ENCODE measurements around the gene ASB14. TPM values are rescaled to one million over a fixed set of nuclear protein-coding genes. Genes with fewer than 3 reads are reported as not detected.

The ASB14 gene
- total and polyA plus RNA-seq, 3 donors from 2014 or later, result 0.06 to 1.2 TPM; not detected in 1

- Histone ChIP-seq H3K36me3 (ENCODE audit: low read depth, missing control alignments) (no peaks in the 10 kb centered on the region), H3K27me3 (no peaks in the 10 kb centered on the region), H3K9me3 (no peaks in the 10 kb centered on the region), H3K27ac (peak within 1 kb of the TSS; percentile 76 to 97), H3K4me3 (peak within 1 kb of the TSS; percentile 93 to 99), H3K4me1 (peaks cover 19% of the 10 kb centered on the region)
- intact Hi-C loops (cut with DNase I; ENCODE audit: low total_unique reads), result no loop called here
- peak; percentile 44 for TF ChIP-seq POLR2A (IDR thresholded peaks at IDR 0.05)
- no peak for TF ChIP-seq CTCF (IDR thresholded peaks at IDR 0.05)
- WGBS, 2 donors, result 0% methylated on average over 7 to 34 of the region's 71 CpGs
- peak; percentile 95 for DNase-seq
These were observed 65.1 kb downstream of the ASB14 start, which contains the start of gene APPL1 for GRCh38 chr3:57227204-57227929. APPL1 (plus strand) TSS chr3:57227729; CDS start chr3:57227884, 155 bp downstream.

GRCh38 chr3:57226176-57226575 lies 66.3 kb downstream of the ASB14 start:
- H3K27me3 ChIP-seq, result no peaks in the 10 kb centered on the region
- 16 to 32% methylated on average over 2 of the region's 2 CpGs for WGBS, 2 donors
- H3K36me3 ChIP-seq (ENCODE audit: low read depth, missing control alignments), result no peaks in the 10 kb centered on the region
- no peak overlapping the region for H3K4me3 ChIP-seq
- peaks cover 19% of the 10 kb centered on the region for H3K4me1 ChIP-seq
- no peak for DNase-seq
- TF ChIP-seq CTCF (IDR thresholded peaks at IDR 0.05), result no peak
- TF ChIP-seq POLR2A (IDR thresholded peaks at IDR 0.05), result no peak
- peak overlapping the region; percentile 76 to 97 for H3K27ac ChIP-seq
- no peaks in the 10 kb centered on the region for H3K9me3 ChIP-seq
- intact Hi-C loops (cut with DNase I; ENCODE audit: low total_unique reads), result no loop called here

- no peak for DNase-seq
- TF ChIP-seq CTCF (IDR thresholded peaks at IDR 0.05) (no peak), POLR2A (IDR thresholded peaks at IDR 0.05) (no peak)
- Histone ChIP-seq H3K27me3 (no peaks in the 10 kb centered on the region), H3K36me3 (ENCODE audit: low read depth, missing control alignments) (no peaks in the 10 kb centered on the region), H3K4me3 (no peak overlapping the region), H3K27ac (no peak overlapping the region), H3K9me3 (no peaks in the 10 kb centered on the region), H3K4me1 (peaks cover 8% of the 10 kb centered on the region)
- 66 to 79% methylated on average over 4 of the region's 4 CpGs for WGBS, 2 donors
- intact Hi-C loops (cut with DNase I; ENCODE audit: low total_unique reads), result no loop called here
These were observed 67.6 kb downstream of the ASB14 start for GRCh38 chr3:57224856-57225255.

- 61 to 73% methylated on average over 2 of the region's 2 CpGs for WGBS, 2 donors
- no peak for DNase-seq
- H3K27ac ChIP-seq, result no peak overlapping the region
- no peaks in the 10 kb centered on the region for H3K9me3 ChIP-seq
- intact Hi-C loops (cut with DNase I; ENCODE audit: low total_unique reads), result no loop called here
- no peaks in the 10 kb centered on the region for H3K27me3 ChIP-seq
- H3K4me1 ChIP-seq, result peaks cover 3% of the 10 kb centered on the region
- no peaks in the 10 kb centered on the region for H3K36me3 ChIP-seq (ENCODE audit: low read depth, missing control alignments)
- no peak overlapping the region for H3K4me3 ChIP-seq
- TF ChIP-seq CTCF (IDR thresholded peaks at IDR 0.05) (peak in 1 of 3 experiments; percentile 15), POLR2A (IDR thresholded peaks at IDR 0.05) (no peak)
These were observed 70.6 kb downstream of the ASB14 start for GRCh38 chr3:57221883-57222282.

Other genes with a start within 250 kb of the ASB14 start
- 10 to 100 TPM in 1 of 2 donors, 1 to 10 TPM in 1; 4.3 to 10.2 TPM for gene SPATA12, start 232.0 kb downstream of the ASB14 start, total RNA-seq
- 32.0 TPM for gene SPATA12, start 232.0 kb downstream of the ASB14 start, polyA plus RNA-seq (ENCODE audit: insufficient read depth, low read depth, low replicate concordance)
- gene IL17RD, start 127.3 kb downstream of the ASB14 start, total RNA-seq, result 10 to 100 TPM; 25.0 to 29.9 TPM
- gene IL17RD, start 127.3 kb downstream of the ASB14 start, polyA plus RNA-seq (ENCODE audit: insufficient read depth, low read depth, low replicate concordance), result 27.9 TPM
- 1 to 10 TPM; 7.9 to 9.1 TPM for gene HESX1, start 92.7 kb downstream of the ASB14 start, total RNA-seq
- 6.4 TPM for gene HESX1, start 92.7 kb downstream of the ASB14 start, polyA plus RNA-seq (ENCODE audit: insufficient read depth, low read depth, low replicate concordance)
- gene APPL1, start 65.0 kb downstream of the ASB14 start, total RNA-seq, result 10 to 100 TPM; 47.4 to 48.5 TPM
- 26.6 TPM for gene APPL1, start 65.0 kb downstream of the ASB14 start, polyA plus RNA-seq (ENCODE audit: insufficient read depth, low read depth, low replicate concordance)